Activated naive CD4-positive, alpha-beta T cell treated with Interleukin-2 at 50 U/mL for 16 hours (primary cell): ENCODE data around the gene PGM5.
"Not testable (repeated sequence)": the region's sequence is repeated elsewhere in the genome, so short reads cannot be mapped to it uniquely, and the experiment has no call there.

Source experiments
- DNase-seq: peaks from one replicate; pipeline ENCODE4 v3.0.0-alpha.2; 2020

PGM5 gene

DNA sequence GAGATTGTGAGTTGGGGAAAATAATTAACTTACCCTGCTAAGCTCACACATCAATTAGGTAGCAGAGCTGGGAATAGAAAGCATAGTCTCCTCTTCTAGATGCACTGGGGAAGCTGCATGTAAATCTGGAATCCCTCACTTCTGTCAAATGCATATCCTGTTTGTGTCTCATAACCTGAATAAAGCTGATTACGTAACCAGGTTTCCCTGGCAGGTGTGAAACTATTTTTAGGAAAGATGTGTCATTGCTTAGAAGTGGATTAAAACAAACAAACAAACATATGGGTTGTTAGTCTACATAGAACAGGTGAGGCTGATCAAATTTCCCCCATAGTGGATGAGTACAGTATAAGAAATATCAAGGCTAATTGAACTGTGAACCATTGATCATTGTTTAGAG lies 27.5 kb downstream of the PGM5 start:
- DNase-seq: not testable (repeated sequence)

- not testable (repeated sequence) for DNase-seq
These were observed 33.1 kb downstream of the PGM5 start for GRCh38 chr9:68389558-68389957.

GRCh38 chr9:68390737-68391136 lies 34.3 kb downstream of the PGM5 start:
- DNase-seq: not testable (repeated sequence)

GRCh38 chr9:68396411-68397094 lies 40.1 kb downstream of the PGM5 start:
- not testable (repeated sequence) for DNase-seq

GRCh38 chr9:68397095-68397423 lies 40.6 kb downstream of the PGM5 start:
- DNase-seq: not testable (repeated sequence)

DNA sequence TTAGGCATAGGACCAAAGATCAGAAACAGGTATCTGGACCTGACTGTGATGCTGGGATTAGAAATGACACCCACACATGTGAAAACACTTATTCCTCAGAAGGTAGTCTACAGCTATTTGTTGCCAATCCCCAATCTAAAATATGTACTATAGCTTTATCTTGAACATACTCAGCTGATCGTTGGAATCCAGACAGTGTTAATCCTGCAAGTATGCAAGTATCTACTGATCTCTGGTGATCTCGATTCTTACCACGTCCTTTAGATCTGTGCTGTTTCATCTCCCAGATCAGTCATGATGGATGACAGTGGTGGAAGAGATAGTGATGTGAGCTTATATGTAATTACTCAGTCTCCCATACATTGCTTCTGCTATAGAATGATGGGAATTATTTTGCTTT lies 41.4 kb downstream of the PGM5 start:
- DNase-seq: not testable (repeated sequence)

DNA sequence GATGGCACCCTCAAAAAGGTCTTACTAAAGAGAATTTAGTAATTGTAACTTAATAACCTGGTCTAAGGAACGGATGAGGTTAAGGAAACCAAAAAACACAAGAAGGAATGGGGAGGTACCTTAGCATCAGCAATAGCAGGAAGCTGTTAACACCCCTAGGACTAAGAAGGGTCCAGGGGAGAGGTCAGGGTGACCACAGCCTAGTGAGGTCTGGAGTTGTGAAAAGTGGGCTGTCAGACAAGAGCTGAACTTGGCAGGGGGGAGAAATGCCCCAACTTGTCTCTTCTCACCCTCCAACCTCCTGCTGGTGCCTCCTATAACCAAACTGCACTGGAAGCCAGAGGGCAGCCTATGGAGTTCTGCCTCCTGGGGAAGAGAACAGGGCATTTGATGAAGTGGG lies 41.9 kb downstream of the PGM5 start:
- not testable (repeated sequence) for DNase-seq

GRCh38 chr9:68404421-68405185 lies 48.2 kb downstream of the PGM5 start:
- DNase-seq: not testable (repeated sequence)

DNA sequence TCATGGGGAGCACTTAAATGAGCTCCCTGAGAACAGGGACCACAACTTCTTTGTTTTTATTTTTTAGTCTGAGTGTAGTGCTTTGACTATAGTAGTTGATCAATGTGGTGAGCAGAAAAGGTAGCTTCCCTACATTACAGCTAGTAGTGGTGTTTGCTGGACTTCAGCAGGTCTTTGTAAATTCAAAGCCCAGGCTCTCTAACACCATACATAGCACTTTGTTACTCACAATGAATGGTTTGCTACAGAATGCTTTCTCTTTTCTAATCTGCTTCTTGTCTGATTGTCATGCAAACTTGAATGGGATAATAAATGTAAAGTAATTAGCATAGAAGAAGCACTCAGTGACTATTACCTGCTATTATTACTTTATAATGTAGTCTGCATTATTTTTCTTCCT lies 55.5 kb downstream of the PGM5 start:
- not testable (repeated sequence) for DNase-seq

DNA sequence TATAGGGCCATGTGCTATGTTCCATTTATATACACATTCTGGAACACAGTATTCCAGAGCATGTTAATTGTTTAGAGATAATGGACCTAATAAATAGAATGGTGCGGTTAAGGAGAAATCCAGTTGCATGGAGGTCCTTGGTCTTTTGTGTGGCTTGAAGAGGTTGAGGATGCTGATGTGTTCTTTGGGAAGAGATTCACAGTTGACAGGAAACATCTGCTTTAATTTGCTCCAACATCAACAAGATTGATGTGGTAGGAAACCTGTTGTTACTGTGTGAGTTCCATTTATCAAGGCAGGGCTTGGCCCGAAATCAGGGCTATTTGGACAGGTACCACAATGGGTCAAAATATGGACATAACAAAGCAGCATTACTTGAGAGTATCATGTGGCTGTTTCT lies 56.3 kb downstream of the PGM5 start:
- DNase-seq: not testable (repeated sequence)

GRCh38 chr9:68415065-68415464 lies 58.7 kb downstream of the PGM5 start:
- DNase-seq: not testable (repeated sequence)

- no peak for DNase-seq
These were observed 60.6 kb downstream of the PGM5 start for GRCh38 chr9:68416936-68417564.

DNA sequence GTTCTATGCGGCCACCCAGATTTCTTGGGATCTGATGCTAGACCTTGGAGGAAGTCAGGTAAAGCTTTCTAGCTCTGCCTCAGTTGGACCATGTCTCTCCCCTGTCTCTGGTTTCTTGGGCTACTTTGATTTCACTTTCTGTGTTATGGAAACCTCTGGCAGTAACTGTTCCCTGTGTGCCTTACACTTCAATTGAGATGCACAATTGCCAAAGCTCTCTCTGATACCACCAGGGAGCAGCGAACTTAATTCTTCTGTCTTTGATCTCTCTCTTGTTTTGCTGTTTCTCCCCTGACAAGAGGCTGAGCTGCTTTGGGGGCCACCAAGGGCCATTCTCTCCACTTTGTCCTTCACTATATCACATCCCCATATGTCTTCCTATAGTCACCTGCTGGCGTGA lies 61.4 kb downstream of the PGM5 start:
- no peak for DNase-seq

- no peak for DNase-seq
These were observed 61.9 kb downstream of the PGM5 start for GRCh38 chr9:68418259-68418845.

- no peak for DNase-seq
These were observed 63.5 kb downstream of the PGM5 start for GRCh38 chr9:68419901-68420300.

GRCh38 chr9:68426755-68427154 lies 70.3 kb downstream of the PGM5 start:
- no peak for DNase-seq

GRCh38 chr9:68427216-68427977 lies 71.0 kb downstream of the PGM5 start:
- DNase-seq: no peak

- DNase-seq: no peak
These were observed 72.1 kb downstream of the PGM5 start for GRCh38 chr9:68428481-68428880.

GRCh38 chr9:68429631-68430030 lies 73.2 kb downstream of the PGM5 start:
- DNase-seq: no peak

DNA sequence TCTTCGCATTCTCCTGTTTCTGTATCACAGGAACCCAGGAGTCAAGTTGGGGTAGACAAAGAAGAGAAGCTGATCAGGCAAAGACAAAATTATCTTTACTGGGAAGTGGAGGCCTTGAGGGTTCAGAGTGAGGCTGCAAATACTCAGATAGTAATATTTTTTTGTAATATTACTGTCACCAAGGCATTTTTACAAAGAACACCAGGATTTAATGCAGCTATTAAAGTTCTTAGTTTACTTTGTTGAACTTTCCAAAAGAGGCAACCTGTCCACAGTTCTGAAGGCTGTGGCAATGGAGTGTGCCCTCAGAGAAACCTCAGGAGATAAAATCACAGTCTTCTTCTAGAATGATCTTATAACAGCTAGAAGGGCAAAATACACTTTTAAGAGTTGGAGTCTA lies 74.9 kb downstream of the PGM5 start:
- DNase-seq: no peak

DNA sequence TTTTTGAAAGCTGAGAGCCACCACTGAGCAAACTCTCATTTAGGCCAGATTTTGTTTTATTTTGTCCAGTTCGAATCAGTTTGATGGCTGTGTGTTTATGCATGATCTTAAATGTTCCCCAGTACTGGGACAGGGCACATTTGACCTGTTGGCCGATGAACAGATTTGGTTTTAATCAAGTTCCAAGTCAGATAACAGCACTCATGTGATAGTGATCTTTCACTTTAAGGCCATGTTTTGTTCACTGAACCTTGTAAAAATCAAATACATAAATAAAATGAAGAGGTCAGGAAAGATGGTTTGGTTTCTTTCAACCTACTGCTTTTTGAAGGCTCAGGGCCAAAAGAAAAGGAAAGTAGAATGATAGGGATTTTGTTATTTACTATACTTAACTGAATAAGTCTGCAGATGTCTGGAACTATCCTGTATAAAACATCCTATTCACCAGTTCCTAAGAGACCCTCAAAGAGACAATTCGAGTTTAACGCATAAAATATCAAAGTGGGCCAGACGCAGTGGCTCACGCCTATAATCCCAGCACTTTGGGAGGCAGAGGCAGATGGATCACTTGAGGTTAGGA lies 77.2 kb downstream of the PGM5 start:
- no peak for DNase-seq

DNA sequence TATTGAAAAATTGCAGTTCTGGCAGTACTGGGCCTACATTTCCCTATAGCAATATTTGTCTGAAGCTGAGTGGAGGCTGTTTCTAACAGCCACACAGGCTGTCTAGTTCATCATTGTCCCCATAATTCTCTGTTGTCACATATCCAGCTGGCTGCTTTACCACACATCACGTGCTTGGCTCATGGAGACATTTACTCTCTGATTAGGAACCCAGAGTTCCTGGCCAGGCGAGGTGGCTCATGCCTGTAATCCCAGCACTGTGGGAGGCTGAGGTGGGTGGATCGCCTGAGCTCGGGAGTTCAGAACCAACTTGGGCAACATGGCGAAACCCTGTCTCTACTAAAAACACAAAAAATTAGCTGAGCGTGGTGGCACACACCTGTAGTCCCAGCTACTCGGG lies 81.4 kb downstream of the PGM5 start:
- DNase-seq: no peak

DNA sequence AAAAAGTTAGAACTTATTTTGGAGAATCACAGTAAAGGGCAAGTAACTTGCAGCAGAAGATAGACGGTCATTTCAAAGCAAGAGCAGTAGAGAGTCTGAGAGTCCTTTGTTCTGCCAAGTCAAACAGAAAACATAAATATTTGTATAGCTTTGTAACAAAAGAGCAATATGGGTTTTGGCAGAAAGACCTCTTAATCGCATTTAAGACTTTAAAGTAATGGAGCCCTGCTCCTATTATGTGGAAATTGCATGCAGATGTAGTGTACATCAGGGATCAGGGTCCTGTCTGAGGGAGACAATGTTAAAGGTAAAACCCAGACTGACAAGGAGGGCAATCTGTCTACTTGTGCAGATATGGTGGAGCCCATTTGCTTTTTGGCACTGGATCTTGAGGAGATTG lies 87.2 kb downstream of the PGM5 start:
- no peak for DNase-seq
